HepG2 (cell line): ENCODE measurements around the gene THOC1. TPM values are rescaled to one million over a fixed set of nuclear protein-coding genes. Genes with fewer than 3 reads are reported as not detected.

ENCODE experiments used
- ATAC-seq: fragments of 200-7000 bp; cut with Tn5 transposase; 3 replicates; pipeline ENCODE4 v1.9.1; 2020; ENCODE audit warnings: mild to moderate bottlenecking, moderate library complexity
- BruUV-seq: library from RNA; stranded (reverse); fragments of 400-500 nt; replicated peaks from 2 replicates; lab custom pipeline; 2021; lab: Mats Ljungman, UMichigan
- CTCF ChIA-PET: fragments of 300-600 bp; formaldehyde crosslinking; extraction: SDS; loops from one replicate; lab custom pipeline; 2021; ENCODE audit warnings: low total read pairs, inconsistent platforms, low intra/inter-chr PET ratio; lab: Yijun Ruan, JAX
- POLR2A ChIA-PET: fragments of 350-600 bp; sonication (Branson Sonifier 250); formaldehyde crosslinking; loops from one replicate; lab custom pipeline; 2020; ENCODE audit warnings: antibody characterized with exemption, inconsistent platforms; lab: Yijun Ruan, JAX
- DNase-seq: peaks from one replicate; pipeline ENCODE4 v3.0.0-alpha.2; 2015; ENCODE audit warnings: low spot score
- FAIRE-seq: peaks from 3 replicates; lab custom pipeline; 2011; peaks lifted over from hg19 to GRCh38; lab: Jason Lieb, UNC
- H2AFZ ChIP-seq: one replicate; pipeline ENCODE4 v1.6.1; 2011; ENCODE audit warnings: low read length, inconsistent platforms
- H3K27ac ChIP-seq: fragments of 300-600 bp; 3 replicates; pipeline ENCODE4 v1.8.0; 2011; ENCODE audit warnings: mixed run types, mild to moderate bottlenecking, mixed read lengths, low read length, inconsistent platforms; ENCODE audit not compliant: insufficient read depth; ENCODE audit errors: extremely low read length
- H3K27me3 ChIP-seq, 2 experiments: fragments of 200-600 bp in 1 of 2; 2 replicates in 1 of 2; 3 replicates in 1 of 2; pipeline versions ENCODE4 v1.6.0 to v1.8.0; 2011; ENCODE audit warnings: low read length in 2 of 2, mild to moderate bottlenecking in 2 of 2, moderate library complexity in 2 of 2, inconsistent platforms in 1 of 2; ENCODE audit not compliant: insufficient read depth in 2 of 2, control insufficient read depth in 1 of 2
- H3K36me3 ChIP-seq, 2 experiments: fragments of 200-600 bp in 1 of 2; replicated peaks in 1 of 2; 2 replicates in 1 of 2; 3 replicates in 1 of 2; pipeline versions ENCODE4 v1.5.1 to v1.8.0; 2011; ENCODE audit warnings: low read length in 2 of 2, inconsistent platforms in 1 of 2; ENCODE audit not compliant: insufficient read depth in 2 of 2, control insufficient read depth in 1 of 2
- H3K4me1 ChIP-seq: 2 replicates; pipeline ENCODE4 v1.5.1; 2012; ENCODE audit warnings: low read length, inconsistent platforms; ENCODE audit not compliant: insufficient read depth
- H3K4me2 ChIP-seq: 2 replicates; pipeline ENCODE4 v1.6.0; 2011; ENCODE audit warnings: low read depth, low read length, inconsistent platforms
- H3K4me3 ChIP-seq, 3 experiments: fragments of 200-600 bp in 1 of 3; sonication (generic), shearing (Covaris generic) in 1 of 3; replicated peaks in 1 of 3; 2 replicates each; pipeline ENCODE4 v1.5.1; 2011 to 2016; ENCODE audit warnings: low read length in 3 of 3, inconsistent platforms in 2 of 3, low read depth in 2 of 3, mild to moderate bottlenecking in 2 of 3, control low read depth in 1 of 3, mixed read lengths in 1 of 3; ENCODE audit not compliant: insufficient read depth in 1 of 3
- H3K79me2 ChIP-seq: one replicate; pipeline ENCODE4 v1.6.1; 2011; ENCODE audit warnings: low read length, inconsistent platforms; ENCODE audit not compliant: insufficient read depth
- H3K9ac ChIP-seq: 2 replicates; pipeline ENCODE4 v1.6.0; 2011; ENCODE audit warnings: mild to moderate bottlenecking, low read depth, low read length, inconsistent platforms; ENCODE audit not compliant: insufficient read depth
- H3K9me3 ChIP-seq: 2 replicates; pipeline ENCODE4 v1.5.1; 2012; ENCODE audit warnings: mild to moderate bottlenecking, low read length
- H4K20me1 ChIP-seq: 2 replicates; pipeline ENCODE4 v1.6.0; 2011; ENCODE audit warnings: inconsistent platforms, mild to moderate bottlenecking, low read length, moderate library complexity; ENCODE audit not compliant: insufficient read depth
- GATAD1 ChIP-seq: IDR thresholded peaks from 2 replicates; pipeline ENCODE4 v1.6.1; 2016; ENCODE audit warnings: missing genetic modification reagents, missing compliant biosample characterization
- PRDM4 ChIP-seq: sonication (generic); formaldehyde crosslinking; IDR thresholded peaks from 2 replicates; pipeline ENCODE4 v1.9.0; 2021; ENCODE audit warnings: missing genetic modification reagents, borderline replicate concordance
- TRAFD1 ChIP-seq: sonication (generic); formaldehyde crosslinking; IDR thresholded peaks from 2 replicates; pipeline ENCODE4 v1.5.1; 2020; ENCODE audit warnings: missing genetic modification reagents, mild to moderate bottlenecking, borderline replicate concordance
- ZBTB40 ChIP-seq, 2 experiments: fragments of 450-650 bp in 1 of 2; sonication (generic) in 1 of 2; formaldehyde crosslinking in 1 of 2; IDR thresholded peaks; 2 replicates each; pipeline versions ENCODE4 v1.6.1 to v1.8.0; 2016 to 2022; ENCODE audit warnings: antibody characterized with exemption in 1 of 2, mild to moderate bottlenecking in 1 of 2, missing genetic modification reagents in 1 of 2
- ZFP36L1 ChIP-seq: sonication (generic); formaldehyde crosslinking; IDR thresholded peaks from 2 replicates; pipeline ENCODE4 v1.8.0; 2022; ENCODE audit warnings: mild to moderate bottlenecking, missing genetic modification reagents, moderate library complexity
- ZNF572 ChIP-seq: sonication (generic); formaldehyde crosslinking; IDR thresholded peaks from 2 replicates; pipeline ENCODE4 v1.5.1; 2020; ENCODE audit warnings: mild to moderate bottlenecking, missing genetic modification reagents
- WGBS: methylation state at CpG from one replicate; pipeline ENCODE4 v1.1.6; 2017; ENCODE audit warnings: low lambda C conversion rate; 5-methylcytosine and 5-hydroxymethylcytosine counted together
- in situ Hi-C: cut with HindIII; loops from 2 replicates; pipeline ENCODE4 v1.10.0; 2017; ENCODE audit warnings: low pct_unique_long_range_greater_than_20kb; ENCODE audit not compliant: extremely low pct_ligation_motif_present
- intact Hi-C: fragments of 100-400 bp; cut with micrococcal nuclease; formaldehyde crosslinking; loops from one replicate; pipeline ENCODE4 v1.10.0; 2022; ENCODE audit not compliant: unreplicated experiment
- polyA plus RNA-seq, 8 experiments: library from polyadenylated mRNA; depleted of rRNA in 3 of 8; stranded (reverse) in 7 of 8; unstranded in 1 of 8; fragments of >200 nt; fragmentation: Illumina TruSeq in 4 of 8; extraction: Trizol in 4 of 8; gene quantifications; 2 replicates each; pipeline versions ENCODE4 v1.2.1 to v1.2.3, GENCODE V29; 2011 to 2016; ENCODE audit warnings: low read depth in 4 of 8, missing spikeins in 1 of 8, mixed read lengths in 1 of 8; ENCODE audit not compliant: insufficient read depth in 1 of 8
- total RNA-seq, 5 experiments: library from RNA; depleted of rRNA; stranded (reverse); fragments of >200 nt; fragmentation: Illumina TruSeq; extraction: Trizol; gene quantifications; 2 replicates each; pipeline ENCODE4 v1.2.3, GENCODE V29; 2016; ENCODE audit warnings: low read depth in 1 of 5

Gene THOC1
- total and polyA plus RNA-seq, 2 of the 13 experiments (the other 11 are each of a cell fraction or from before 2014, with no cell fraction given): 40.6 to 56.7 TPM

GRCh38 chr18:273525-273924 is 5.7 kb upstream of the THOC1 start (continued):
- TF ChIP-seq ZBTB40 (IDR thresholded peaks at IDR 0.05) (no peak), ZBTB40 (CRISPR knock-in tag; IDR thresholded peaks at IDR 0.05) (no peak), ZFP36L1 (CRISPR knock-in tag) (no peak)

GRCh38 chr18:272650-273049 is 4.8 kb upstream of the THOC1 start:
- H2AFZ ChIP-seq: no peak overlapping the region
- H3K36me3 ChIP-seq: no peaks in the 10 kb centered on the region
- no peak overlapping the region for H3K9ac ChIP-seq
- peaks cover 12% of the 10 kb centered on the region for H3K79me2 ChIP-seq
- in situ Hi-C loops (loop anchor here (10.0 kb wide), 1 partner anchor 342 kb away; no protein-coding TSS in a partner anchor), intact Hi-C loops (no loop called here)
- ChIA-PET POLR2A (no interaction called here), CTCF (no interaction called here)
- H3K4me3 ChIP-seq: no peak overlapping the region
- DNase-seq (no peak), FAIRE-seq (no peak), ATAC-seq (no peak)
- H3K27me3 ChIP-seq: no peaks in the 10 kb centered on the region; a peak in 1 of 5 replicates
- H3K9me3 ChIP-seq: no peaks in the 10 kb centered on the region
- H3K4me2 ChIP-seq: no peak overlapping the region
- peaks cover 17% of the 10 kb centered on the region for H3K4me1 ChIP-seq
- no peak overlapping the region for H3K27ac ChIP-seq
- no peaks in the 10 kb centered on the region for H4K20me1 ChIP-seq
- TF ChIP-seq PRDM4 (CRISPR knock-in tag) (no peak), GATAD1 (CRISPR knock-in tag) (no peak), ZNF572 (CRISPR knock-in tag) (no peak), TRAFD1 (CRISPR knock-in tag) (no peak)
- WGBS: 92% methylated on average over 2 of the region's 2 CpGs
- no TSS peak for BruUV-seq
